NCI-H187 treated with DMSO at 0.1 percent for 48 hours (cell line): Measurements from ENCODE around the gene EYA2.
"Not testable (repeated sequence)": the region's sequence is repeated elsewhere in the genome, so short reads cannot be mapped to it uniquely, and the experiment has no call there.

Experiments
- DNase-seq: peaks from one replicate; lab custom pipeline; 2025; lab: John Stamatoyannopoulos, UW

EYA2 gene, protein sequence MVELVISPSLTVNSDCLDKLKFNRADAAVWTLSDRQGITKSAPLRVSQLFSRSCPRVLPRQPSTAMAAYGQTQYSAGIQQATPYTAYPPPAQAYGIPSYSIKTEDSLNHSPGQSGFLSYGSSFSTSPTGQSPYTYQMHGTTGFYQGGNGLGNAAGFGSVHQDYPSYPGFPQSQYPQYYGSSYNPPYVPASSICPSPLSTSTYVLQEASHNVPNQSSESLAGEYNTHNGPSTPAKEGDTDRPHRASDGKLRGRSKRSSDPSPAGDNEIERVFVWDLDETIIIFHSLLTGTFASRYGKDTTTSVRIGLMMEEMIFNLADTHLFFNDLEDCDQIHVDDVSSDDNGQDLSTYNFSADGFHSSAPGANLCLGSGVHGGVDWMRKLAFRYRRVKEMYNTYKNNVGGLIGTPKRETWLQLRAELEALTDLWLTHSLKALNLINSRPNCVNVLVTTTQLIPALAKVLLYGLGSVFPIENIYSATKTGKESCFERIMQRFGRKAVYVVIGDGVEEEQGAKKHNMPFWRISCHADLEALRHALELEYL

DNA sequence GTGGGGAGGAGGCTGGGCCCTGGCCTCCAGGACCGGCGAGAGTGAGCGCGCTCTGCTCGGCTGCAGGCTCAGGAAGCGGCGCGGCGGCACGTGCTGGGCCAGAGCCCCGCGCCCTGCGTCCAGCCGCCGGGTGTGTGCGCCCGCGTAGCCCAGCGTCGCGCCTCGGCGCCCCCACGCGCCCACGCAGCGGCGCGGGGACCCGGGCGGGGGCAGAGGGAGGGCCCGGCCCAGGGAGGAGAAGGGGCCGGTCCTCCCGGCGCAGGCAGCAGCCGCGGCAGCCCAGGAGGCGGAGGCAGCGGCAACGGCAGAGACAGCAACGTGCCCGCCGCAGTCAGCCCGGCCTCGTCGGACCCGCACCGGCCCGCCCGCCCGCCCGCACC is at the start of gene EYA2:
Gene EYA2, plus strand, starts transcription at position 265 of the 380 bp plus-strand sequence. CDS start 95,168 bp downstream, outside the sequence.
- no peak for DNase-seq

DNA sequence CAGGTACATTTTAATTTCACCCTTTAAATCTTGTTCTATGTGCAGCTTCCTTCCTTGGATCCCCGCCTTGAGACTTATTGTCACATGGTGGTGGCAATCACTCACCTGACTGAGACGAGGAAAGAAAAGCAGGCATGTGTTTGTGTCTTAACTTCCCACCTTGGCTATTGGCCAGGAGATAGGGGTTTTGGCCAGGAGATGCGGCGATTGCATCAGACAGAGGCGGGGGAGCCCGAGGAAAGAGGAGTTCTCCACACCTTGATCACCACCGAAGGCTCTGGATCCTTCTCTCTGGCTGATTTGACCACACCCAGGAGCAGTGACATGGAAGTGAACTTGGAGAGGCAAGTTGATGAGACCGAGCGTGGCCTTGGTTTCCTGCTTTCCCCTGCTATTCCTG is 49.7 kb upstream of the EYA2 start:
- no peak for DNase-seq

DNA sequence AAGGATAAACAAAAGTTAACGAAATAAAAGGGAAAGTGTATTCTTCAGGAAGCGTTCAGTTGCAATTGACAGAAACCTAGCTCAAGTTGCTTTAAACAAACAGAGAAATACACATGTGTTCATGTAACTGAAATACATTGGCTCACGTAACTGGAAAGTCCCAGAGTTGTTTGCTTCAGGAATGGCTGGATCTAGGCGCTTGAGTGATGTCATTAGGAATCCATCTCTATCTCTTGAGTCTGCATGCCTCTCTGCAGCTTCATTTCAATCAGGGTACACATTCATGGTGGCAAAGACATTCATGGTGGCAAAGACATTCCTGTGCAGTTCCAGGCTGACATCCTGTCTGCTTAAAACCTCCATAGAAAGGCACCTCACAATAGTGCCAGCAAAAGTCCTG is 45.4 kb upstream of the EYA2 start:
- DNase-seq = no peak

DNA sequence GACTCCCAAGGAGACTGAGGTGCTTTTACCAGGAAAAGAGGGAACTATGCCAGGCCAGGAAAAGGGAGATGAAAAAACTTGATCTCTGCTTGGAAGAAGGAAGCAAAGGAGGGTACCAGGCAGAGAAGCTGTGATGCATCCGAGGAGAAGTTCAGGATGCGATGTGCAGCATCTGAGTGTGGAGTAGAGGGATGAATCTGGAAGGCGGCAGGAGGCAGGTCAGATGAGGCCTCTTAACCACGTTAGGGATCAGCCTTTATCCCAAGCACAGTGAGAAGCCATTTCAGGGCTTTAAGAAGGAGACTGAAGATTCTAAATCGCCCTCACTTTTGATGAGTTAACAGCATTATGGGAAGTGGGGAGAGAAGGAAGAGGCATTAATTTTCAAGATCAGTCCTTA is 44.9 kb upstream of the EYA2 start:
- DNase-seq = no peak

DNA sequence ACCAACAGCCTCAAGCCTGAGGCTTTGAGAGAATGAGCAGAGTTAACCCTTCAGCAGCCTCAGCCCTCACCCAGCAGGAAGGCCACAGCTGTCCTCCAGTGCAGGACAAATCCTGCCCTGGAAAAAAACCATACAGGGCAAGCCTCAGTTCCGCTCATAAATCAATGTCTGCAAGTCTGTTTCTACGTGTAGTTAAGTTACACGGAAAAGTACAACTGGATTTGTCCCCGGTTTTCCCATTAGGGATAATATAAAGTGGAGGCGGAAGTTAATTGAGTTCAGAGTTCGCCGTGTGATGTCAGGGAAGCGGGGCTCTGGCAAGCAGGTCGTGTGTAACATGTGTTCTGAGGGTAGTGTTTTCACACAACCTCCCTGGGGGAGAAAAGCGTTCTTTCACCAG is 44.2 kb upstream of the EYA2 start:
- DNase-seq = no peak

DNA sequence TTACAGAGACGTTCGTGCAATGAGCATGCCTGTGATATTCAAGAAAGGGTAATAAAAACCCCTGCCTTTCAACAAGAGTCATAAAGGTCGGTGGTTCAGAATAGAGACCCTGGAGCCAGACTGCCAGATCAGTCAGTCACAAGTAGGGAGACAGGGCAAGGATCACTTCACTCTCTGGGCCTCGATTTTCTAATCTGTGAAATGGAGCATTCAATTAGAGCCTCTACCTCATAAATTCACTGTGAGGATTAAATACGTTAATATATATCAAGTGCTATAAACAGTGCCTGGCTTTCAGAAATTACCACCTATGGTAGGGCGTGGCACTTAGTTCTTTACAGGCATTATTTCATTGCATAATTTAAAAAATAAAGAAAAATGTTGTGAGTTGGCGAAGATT is 43.7 kb upstream of the EYA2 start:
- no peak for DNase-seq

DNA sequence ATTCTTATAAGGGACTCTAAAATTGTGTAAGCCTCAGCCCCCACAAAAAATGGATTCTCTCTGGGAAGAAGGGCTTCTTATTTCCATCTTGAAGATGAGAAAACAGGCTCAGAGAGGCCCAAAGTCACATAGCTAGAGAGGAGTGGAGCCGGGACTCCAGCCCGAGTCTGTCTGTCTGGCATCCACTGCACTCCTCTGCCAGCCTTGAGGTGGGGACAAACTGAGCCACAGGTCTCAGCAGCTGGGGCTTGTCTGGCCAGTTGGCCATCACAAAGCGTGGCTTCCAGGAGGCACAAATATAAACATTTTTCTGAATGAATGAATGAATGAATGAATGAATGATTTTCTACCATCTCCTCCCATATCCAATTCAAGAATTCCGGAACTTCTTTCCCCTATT is 42.9 kb upstream of the EYA2 start:
- no peak for DNase-seq

DNA sequence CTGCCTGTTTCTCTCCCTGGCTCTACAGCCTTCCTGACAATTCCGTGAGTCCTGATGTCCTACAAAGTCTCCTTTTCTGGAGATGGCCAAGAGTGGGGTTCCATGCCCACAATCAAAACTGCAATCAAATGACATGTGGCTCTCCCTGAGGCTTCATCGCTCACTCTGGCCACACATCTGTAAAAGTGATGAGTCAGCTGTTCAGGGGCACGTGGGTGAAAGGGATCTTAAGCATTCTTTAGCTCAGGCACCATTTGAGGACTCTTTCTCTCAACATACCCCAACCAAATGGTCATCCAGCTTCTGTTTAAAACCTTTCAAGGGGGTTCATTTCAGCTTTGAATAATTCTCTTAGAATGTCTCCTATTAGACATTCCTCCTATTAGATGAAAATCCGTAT is 42.3 kb upstream of the EYA2 start:
- DNase-seq = no peak

DNA sequence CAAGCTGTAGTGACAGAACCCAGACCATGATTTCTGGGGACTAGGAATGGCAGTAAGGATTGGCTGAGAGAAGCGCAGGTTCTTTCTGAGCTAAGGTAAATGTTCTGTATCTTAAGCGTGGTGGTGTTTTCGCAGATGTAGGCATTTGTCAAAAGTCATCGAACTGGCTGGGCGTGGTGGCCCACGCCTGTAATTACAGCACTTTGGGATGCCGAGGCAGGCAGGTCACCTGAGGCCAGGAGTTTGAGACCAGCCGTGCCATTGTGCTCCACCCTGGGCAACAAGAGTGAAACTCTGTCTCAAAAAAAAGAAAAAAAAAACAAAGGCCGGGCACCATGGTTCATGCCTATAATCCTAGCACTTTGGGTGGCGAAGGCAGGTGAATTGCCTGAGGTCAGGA is 40.7 kb upstream of the EYA2 start:
- DNase-seq = no peak

DNA sequence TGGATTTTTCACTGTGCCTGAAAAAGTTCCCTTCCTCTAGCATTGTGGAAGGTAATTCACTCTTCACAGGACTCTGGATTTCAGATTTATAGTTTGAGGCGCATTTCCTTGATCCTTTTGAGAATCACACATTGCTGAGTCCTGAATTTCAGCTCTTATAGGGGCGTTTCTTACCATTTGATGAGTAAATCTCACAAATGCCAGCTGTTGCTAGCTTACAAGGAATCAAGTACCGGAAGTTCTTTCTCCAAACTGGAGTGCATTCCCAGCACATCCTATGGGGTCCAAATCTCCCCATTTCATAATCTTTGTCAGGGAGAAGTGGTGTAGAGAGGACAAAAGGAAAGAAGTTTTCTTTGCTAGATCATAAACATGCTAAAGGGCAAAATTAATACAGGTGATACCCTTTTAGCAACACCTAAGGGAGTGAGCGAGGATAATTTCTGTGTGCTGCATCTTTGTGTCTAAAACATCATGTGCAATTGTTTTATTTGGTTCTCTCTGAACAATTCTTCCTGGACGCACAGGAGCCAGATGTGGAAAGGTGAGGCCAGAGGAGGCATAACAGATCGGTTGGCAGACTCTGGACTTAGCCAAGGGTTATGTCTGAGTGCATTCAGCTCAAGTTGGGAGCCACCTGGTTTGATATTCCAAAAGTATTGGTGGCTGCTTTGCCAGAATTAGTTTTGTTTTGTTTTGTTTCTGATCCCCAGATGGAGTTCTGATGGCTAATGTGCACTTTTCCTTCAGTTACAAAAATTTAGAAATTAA is 37.4 kb upstream of the EYA2 start:
- DNase-seq = no peak

DNA sequence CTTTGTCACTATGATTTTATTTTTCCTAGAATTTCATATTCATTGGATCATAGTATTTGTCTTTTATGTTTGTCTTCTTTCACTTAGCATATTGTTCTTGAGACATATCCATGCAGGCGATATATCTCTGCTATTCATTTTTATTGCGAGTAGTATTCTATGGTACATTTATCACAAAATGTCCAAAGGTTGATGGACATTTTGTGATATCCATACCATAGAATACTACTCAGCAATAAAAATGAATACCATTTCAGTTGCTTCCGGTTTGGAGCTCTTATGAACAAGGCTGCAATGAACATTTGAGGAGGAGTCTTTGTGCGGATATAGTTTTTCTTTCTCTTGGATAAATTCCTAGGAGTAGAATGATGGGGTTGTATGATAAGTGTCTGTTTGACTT is 28.8 kb upstream of the EYA2 start:
- DNase-seq = no peak

DNA sequence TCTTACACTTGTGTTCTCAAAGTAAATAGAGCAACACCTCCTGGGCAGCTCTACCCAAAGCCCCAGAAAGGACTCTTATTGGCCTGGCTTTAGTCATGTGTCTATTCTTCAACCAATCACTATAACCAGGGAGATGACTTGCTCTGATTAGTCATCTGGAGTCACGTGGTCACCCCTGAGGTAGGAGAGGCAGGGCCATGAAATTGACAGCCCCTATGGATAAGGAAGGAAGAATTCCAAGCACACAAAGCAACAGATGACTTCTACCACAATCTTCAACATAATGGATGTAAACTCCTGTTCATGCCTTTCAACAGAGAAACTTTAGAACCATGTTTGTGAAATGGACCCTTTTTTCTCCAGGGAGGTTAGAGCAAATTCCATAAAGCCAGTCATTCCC is 24.6 kb upstream of the EYA2 start:
- no peak for DNase-seq

DNA sequence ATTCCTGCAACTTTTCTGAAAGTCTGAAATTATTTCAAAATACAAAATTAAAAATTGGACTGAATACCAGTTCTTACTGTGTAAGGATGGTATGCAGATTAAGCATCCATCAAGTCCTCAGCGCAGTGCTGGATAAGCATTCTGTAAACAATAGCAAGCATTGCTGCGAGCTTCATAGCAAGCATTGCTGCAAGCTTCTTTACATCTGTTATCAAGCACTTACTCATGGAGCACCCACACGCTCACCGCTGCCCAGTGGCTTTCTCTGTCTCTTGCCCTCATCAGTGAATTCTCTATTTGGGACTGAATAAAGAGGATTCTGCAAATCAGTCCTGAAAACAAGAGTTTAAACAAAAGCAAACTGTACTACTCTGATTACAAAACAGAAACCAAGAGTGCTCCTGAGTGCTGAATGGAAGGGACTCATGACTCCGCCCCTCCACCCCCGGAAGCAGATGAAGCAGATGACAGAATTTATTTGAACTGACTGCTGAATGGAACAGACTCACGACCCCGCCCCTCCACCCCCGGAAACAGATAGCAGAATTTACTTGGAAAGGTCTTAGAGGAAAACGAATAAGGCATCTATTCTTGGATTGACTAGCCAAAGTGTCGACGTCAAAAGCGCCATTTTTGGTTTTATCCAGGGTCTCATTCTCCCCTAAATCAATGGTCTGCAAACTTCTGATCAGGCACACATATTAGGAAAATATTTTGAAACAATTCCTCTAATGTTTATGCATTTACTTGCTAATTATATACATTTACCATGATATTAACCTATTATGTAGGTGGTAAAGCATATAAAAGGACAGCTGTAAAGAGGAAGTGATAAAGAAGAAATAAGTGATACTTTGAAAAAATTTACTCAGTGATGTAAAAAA is 22.1 kb upstream of the EYA2 start:
- no peak for DNase-seq

DNA sequence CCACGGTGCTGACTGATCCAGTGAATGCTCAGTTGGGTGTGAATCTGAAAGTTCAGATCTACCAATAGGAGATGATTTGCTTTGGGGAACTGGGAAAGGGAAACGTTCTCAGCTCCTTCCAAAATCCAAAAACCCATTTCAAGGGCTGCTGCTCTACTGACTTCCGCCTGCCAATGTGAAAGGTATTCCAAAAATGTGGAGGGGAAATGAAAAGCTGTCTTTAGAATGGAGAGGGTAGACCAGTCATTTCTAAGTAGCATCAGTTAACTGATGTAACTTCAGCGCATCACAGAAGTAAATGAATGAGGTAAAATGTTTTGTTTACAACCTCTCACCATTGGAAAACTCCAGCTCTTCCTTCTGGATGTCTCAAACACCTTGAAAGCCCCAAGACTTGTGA is 19.6 kb upstream of the EYA2 start:
- DNase-seq = no peak

DNA sequence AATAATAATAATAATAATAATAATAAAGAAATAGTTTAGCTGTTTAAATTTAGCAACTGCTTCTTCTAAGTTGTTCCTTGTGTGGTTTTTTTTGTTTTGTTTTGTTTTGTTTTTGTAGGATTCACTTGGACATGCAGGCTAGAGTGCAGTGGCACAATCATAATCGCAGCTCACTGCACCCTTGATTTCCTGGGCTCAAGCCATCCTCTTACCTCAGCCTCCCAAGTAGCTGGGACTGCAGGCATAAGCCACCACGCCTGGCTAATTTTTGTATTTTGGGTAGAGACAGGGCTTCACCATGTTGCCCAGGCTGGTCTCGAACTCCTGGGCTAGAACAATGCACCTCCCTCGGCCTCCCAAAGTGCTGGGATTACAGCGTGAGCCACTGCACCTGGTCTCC is 15.3 kb upstream of the EYA2 start:
- no peak for DNase-seq

DNA sequence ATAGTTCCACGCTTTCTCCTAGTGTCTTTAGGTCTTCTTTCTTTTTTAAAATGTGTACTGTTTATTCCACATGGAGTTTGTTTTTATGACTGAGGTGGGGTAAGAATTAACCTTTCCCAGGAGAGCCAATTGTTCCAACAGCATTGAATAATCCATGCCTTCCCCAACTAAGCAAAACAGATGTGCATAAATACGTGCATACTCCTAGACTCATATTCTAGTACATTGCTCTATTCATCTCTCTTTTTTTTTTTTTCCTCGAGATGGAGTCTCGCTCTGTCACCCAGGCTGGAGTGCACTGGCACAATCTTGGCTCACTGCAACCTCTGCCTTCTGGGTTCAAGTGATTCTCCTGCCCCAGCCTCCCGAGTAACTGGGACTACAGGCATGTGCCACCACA is 14.7 kb upstream of the EYA2 start:
- not testable (repeated sequence) for DNase-seq

DNA sequence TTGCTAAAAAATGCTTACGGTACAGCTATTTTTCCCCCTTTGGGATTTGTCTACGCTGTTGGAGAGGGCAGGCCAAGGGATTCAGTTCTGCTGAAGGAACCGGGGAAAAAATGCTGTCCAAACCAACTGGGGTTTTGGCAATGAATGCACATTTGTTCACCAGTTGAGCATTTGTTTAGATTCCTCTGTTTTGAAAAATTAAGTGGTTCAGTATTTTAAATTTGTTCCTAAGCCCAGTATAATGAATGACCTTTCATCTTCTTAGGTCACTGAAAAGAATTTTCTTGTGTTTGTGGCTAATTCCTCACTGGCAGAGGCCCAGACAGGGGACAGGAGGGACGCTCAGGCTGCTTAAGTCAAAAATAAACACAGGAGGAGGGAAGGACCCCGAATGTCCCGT is 10.8 kb upstream of the EYA2 start:
- no peak for DNase-seq

DNA sequence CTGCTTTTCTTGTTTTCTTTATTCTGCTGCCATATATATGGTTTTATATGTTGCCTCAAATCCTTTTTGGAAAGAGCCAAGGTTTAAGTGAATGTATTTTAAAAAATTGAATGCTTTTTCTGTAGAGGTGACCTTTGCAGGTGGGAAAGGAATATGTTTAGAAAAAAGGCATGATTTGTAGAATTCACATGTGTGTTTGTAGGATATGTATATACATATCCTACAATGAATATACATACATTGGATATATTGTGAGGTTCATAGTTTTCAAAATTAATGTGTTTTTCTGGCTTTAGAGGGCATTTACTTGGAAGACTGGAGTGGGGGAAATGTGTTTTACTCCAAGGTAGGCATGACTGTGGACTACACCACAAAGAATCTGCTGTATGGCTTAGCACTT is 4.0 kb upstream of the EYA2 start:
- no peak for DNase-seq

DNA sequence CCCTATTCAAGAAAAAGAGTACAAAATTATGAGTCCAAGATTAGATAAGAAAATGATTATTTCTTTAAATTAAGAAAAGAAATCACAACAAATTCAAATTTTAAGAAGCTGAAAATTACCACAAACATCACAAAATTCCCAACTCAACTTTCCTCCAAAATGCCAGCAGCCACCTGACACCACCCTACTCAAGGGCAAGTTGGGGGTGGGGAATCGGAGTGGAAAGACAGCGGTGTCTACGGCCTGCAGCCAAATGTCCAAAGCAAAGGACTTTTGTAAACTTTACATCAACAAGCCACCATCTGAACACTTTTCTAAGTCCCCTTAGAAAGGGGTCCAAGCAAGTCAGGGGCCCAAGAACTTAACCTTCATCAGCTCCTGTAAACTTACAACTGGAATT is 1.6 kb upstream of the EYA2 start:
- DNase-seq = no peak

DNA sequence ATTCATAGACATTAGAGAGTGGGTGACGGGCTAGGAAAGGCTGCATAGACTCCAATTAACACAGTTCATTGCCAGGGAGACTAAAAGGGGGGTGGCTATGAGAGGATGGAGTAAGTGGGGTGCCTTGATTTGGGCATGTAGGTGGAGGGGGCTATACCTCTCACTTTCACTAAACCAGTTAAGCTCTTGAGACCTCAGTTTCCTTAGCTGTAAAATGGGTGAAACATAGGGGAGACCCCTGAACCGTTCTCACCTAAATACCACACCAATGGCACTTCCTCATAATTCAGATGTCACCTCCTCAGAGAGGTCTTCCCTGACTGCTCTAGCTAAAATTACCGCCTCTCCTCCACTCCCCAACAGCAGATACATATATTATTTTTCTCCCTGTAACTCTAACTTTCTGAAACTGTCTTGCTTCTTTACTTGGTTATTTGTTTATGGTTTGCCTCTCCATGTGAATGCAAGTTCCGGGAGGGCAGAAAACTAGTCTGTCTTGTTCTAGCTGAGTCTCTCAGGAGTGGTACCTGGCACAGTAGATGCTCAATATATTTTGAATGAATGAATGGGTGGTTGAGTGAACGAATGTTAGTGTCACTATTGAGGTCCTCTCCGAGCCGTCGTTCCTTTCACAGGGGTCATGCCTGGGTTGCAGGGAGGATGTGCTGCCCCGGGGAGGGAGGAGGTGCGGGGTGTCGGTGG is 615 bp upstream of the EYA2 start:
- DNase-seq = no peak

DNA sequence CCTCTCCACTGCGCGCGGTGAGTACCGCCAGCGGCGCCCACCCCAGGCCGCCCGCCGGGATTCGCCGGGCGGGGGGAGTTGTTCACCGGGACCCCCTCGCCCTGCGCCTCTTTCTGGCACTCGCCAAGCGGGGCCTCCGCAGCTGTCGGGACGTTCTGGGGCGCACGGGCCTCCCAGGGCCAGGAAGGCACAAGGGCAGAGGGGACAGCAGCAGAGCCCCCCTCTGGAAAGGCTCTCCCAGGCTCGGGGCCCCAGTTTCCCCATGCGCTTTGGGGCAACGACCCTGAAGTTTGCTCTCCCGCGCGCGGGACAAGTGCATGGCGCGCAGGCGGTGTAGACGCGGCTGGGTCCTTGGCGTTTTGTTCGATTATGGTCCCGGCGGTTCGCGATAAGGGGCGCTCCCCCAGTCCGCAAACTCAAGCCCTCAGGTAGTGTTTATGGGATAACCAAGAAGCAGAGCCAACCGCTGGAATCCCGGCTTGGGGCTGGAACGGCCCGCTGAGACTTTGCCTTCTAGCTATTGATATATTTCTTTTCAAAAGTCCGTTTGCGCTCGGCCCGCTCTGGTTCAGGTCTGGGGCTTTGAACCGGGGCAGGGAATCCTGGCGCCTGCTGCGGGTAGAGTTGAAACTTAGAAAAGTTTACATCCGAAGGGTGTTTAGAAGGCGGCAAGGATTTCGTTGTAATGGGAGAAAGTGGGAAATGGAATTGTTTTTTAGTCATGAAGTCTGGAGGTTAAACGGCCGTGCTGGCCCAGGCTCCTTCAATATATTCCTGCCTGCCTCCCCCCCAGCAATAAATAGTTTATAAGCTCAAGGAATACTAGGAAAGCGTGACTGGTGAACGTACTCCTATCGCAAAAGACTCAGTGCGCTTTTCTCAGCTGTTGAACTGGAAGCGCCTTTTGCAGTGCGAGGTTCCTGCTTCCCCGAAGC is 595 bp downstream of the EYA2 start:
- no peak for DNase-seq
